PFSK-1 (cell line): Measurements from ENCODE around the gene MEIOSIN.

Experiments used
- FOXP2 ChIP-seq: optimal IDR thresholded peaks from 2 replicates; pipeline ENCODE3; 2011; ENCODE audit warnings: borderline replicate concordance, control low read depth, inconsistent platforms; ENCODE audit not compliant: insufficient read depth; ENCODE audit errors: extremely low read length, extremely low read depth
- POLR2AphosphoS5 ChIP-seq: IDR thresholded peaks from 2 replicates; pipeline ENCODE4 v1.6.1; 2012; ENCODE audit warnings: low read depth, mild to moderate bottlenecking, control low read depth, low read length, moderate library complexity
- SIN3A ChIP-seq: IDR thresholded peaks from 2 replicates; pipeline ENCODE4 v1.6.1; 2012; ENCODE audit warnings: mild to moderate bottlenecking, low read length, moderate library complexity, borderline replicate concordance; ENCODE audit not compliant: insufficient read depth
- TAF1 ChIP-seq: IDR thresholded peaks from 2 replicates; pipeline ENCODE4 v1.6.1; 2012; ENCODE audit warnings: low read length, control low read depth, borderline replicate concordance; ENCODE audit not compliant: insufficient read depth
- TF ChIP-seq, protein P1 (sequence below), 2 experiments: IDR thresholded peaks; 2 replicates each; pipeline versions ENCODE4 v1.6.1 to v1.8.0; 2011 to 2012; ENCODE audit warnings: low read depth in 2 of 2, low read length in 2 of 2, control low read depth in 1 of 2, inconsistent platforms in 1 of 2, mild to moderate bottlenecking in 1 of 2, moderate library complexity in 1 of 2; ENCODE audit not compliant: insufficient read depth in 1 of 2

DNA sequence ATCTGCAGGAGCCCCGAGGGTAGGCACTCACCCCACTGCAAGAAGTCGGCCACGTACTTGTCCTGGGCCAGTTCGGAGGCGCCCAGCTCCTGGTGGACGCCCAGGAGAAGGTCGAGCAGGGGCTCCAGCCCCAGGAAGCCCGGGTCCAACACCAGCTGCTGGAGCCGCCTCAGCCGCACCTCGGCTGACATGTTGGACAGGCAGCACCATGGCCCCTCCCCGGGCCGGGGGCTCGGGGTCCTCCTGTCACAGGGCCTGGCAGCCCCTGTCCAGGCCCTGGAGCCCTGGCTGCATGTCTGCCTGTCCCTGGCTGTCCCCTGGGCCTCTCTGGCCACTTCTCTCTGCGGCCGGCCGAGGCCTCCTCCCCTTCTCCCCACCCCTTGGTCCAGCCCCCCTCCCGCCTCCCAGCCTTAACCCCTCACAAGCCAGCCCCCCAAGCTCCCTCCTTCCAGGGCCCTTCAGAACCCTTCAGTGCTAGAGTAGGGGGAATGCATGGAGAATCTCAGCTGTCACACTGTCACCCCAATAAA, 49.0 kb downstream of the MEIOSIN start, which contains the start of gene DMPK:
- TF ChIP-seq SIN3A (no peak), POLR2AphosphoS5 (peak; percentile 54), TAF1 (no peak), FOXP2 (peak; percentile 13)
- TF ChIP-seq, protein P1, sequence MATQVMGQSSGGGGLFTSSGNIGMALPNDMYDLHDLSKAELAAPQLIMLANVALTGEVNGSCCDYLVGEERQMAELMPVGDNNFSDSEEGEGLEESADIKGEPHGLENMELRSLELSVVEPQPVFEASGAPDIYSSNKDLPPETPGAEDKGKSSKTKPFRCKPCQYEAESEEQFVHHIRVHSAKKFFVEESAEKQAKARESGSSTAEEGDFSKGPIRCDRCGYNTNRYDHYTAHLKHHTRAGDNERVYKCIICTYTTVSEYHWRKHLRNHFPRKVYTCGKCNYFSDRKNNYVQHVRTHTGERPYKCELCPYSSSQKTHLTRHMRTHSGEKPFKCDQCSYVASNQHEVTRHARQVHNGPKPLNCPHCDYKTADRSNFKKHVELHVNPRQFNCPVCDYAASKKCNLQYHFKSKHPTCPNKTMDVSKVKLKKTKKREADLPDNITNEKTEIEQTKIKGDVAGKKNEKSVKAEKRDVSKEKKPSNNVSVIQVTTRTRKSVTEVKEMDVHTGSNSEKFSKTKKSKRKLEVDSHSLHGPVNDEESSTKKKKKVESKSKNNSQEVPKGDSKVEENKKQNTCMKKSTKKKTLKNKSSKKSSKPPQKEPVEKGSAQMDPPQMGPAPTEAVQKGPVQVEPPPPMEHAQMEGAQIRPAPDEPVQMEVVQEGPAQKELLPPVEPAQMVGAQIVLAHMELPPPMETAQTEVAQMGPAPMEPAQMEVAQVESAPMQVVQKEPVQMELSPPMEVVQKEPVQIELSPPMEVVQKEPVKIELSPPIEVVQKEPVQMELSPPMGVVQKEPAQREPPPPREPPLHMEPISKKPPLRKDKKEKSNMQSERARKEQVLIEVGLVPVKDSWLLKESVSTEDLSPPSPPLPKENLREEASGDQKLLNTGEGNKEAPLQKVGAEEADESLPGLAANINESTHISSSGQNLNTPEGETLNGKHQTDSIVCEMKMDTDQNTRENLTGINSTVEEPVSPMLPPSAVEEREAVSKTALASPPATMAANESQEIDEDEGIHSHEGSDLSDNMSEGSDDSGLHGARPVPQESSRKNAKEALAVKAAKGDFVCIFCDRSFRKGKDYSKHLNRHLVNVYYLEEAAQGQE (IDR thresholded peaks at IDR 0.05; ENCODE audit: insufficient read depth in 1 of 2, low read depth in 2 of 2, low read length in 2 of 2), result no peak
